Measurements from ENCODE around the gene ETS2. TPM values are rescaled to one million over a fixed set of nuclear protein-coding genes. Genes with fewer than 3 reads are reported as not detected.

Gene ETS2
- total RNA-seq, 1 experiment from 2014 or later, result 127 TPM

- no TSS peak for BruUV-seq (replicated peaks)
- no peak for TF ChIP-seq EZH2phosphoT487 (IDR thresholded peaks at IDR 0.05; ENCODE audit: borderline replicate concordance, low read length)
- TF ChIP-seq EZH2 (IDR thresholded peaks at IDR 0.05; ENCODE audit: low read length, unreplicated experiment), result no peak
- no peak for TF ChIP-seq CTCF (conservative IDR thresholded peaks at IDR 0.05; ENCODE audit: low read depth, low read length)
- Histone ChIP-seq H3F3A (ENCODE audit: low read length, unreplicated experiment) (peaks cover 23% of the 10 kb centered on the region), H3K4me2 (ENCODE audit: low read length) (peak overlapping the region; percentile 42), H2AFZ (ENCODE audit: low read length) (no peak overlapping the region), H3K36me3 (ENCODE audit: low read depth, low read length) (no peaks in the 10 kb centered on the region), H3K79me2 (ENCODE audit: low read length) (peaks cover 7% of the 10 kb centered on the region; the same call in 1 of the 2 replicates), H3K9ac (ENCODE audit: low read length) (peak overlapping the region; percentile 91), H3K27ac (ENCODE audit: low read length) (peak overlapping the region; percentile 98), H3K27me3 (ENCODE audit: low read length) (no peaks in the 10 kb centered on the region), H3K9me2 (replicated peaks; ENCODE audit: low read length) (no peaks in the 10 kb centered on the region), H3K4me1 (ENCODE audit: insufficient read depth, low read length) (peaks cover 82% of the 10 kb centered on the region), H3K9me3 (ENCODE audit: low read length) (no peaks in the 10 kb centered on the region), H4K20me1 (ENCODE audit: low read length) (no peaks in the 10 kb centered on the region), H3K4me3 (ENCODE audit: low read length) (no peak overlapping the region)
- CTCF ChIA-PET, result interaction anchor here (1.0 kb wide), 1 partner anchor 13 kb away, joined by 4 read pairs; no protein-coding TSS in a partner anchor
- ATAC-seq, result no peak
- intact Hi-C loops (cut with micrococcal nuclease), result no loop called here
- POLR2A ChIA-PET (ENCODE audit: unreplicated experiment), result no interaction called here
- DNase-seq, result no peak
Observed at GRCh38 chr21:38800046-38800758, 5.5 kb upstream of the ETS2 start.

DNA sequence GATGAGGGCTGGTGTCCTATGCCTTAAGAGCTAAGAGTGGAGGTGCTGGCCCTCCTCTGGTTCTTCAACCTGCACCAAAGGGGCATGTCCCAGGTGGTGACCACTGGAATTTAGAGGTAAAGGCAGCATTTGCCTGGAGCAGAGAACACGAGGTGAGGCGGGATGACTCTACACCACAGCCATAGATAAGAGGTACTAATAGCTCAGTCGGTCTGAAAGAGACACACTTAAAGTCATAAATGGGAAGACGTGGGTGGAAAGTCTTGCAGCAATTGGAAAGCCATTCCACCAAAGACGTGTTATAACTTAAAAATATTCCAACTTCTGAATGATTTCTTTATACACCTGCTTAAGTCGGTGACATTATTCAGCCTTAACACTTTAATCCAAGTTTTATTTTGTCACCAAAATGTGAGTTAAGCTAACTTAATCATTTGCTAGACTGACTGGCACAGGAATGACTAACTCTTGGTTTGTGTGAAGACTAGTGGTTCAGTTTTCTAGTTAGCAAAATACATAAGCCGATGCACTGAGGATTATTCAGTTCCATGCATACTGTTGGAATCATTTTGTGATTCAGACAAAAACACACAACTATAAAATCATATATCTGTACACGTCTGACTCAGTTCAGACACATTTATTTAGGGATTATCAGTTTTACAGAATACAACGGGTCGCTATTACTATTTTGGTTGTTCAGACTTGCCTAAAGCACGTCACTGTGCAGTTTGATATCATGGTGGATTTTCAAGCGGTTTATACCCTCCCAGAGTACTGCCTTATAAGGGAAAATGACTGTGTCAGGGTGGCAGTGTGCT lies 4.6 kb upstream of the ETS2 start:
- peaks cover 23% of the 10 kb centered on the region for H3F3A ChIP-seq (ENCODE audit: low read length, unreplicated experiment)
- CTCF ChIA-PET, result interaction anchor here (1.0 kb wide), 1 partner anchor 14 kb away, joined by 4 read pairs; no protein-coding TSS in a partner anchor
- H3K9me2 ChIP-seq (replicated peaks; ENCODE audit: low read length), result no peaks in the 10 kb centered on the region
- H2AFZ ChIP-seq (ENCODE audit: low read length), result no peak overlapping the region
- H3K27ac ChIP-seq (ENCODE audit: low read length), result peak overlapping the region; percentile 98
- intact Hi-C loops (cut with micrococcal nuclease), result loop anchor here (1.0 kb wide), 1 partner anchor 65 kb away; no protein-coding TSS in a partner anchor
- H3K9ac ChIP-seq (ENCODE audit: low read length), result peak overlapping the region; percentile 91
- ATAC-seq, result peak; percentile 15
- no peaks in the 10 kb centered on the region for H3K9me3 ChIP-seq (ENCODE audit: low read length)
- TF ChIP-seq CTCF (conservative IDR thresholded peaks at IDR 0.05; ENCODE audit: low read depth, low read length), result no peak
- TF ChIP-seq EZH2 (IDR thresholded peaks at IDR 0.05; ENCODE audit: low read length, unreplicated experiment), result no peak
- no peak for TF ChIP-seq EZH2phosphoT487 (IDR thresholded peaks at IDR 0.05; ENCODE audit: borderline replicate concordance, low read length)
- H3K4me3 ChIP-seq (ENCODE audit: low read length), result no peak overlapping the region
- POLR2A ChIA-PET (ENCODE audit: unreplicated experiment), result interaction anchor here (0.6 kb wide), 1 partner anchor 1435 kb away, joined by 5 read pairs; the partner anchor contains the start of gene DYRK1A
- H3K4me2 ChIP-seq (ENCODE audit: low read length), result peak overlapping the region; percentile 65
- peaks cover 12% of the 10 kb centered on the region for H3K79me2 ChIP-seq (ENCODE audit: low read length)
- peak; percentile 90 for DNase-seq
- H3K4me1 ChIP-seq (ENCODE audit: insufficient read depth, low read length), result peaks cover 83% of the 10 kb centered on the region
- no TSS peak for BruUV-seq (replicated peaks)
- peaks cover 2% of the 10 kb centered on the region for H4K20me1 ChIP-seq (ENCODE audit: low read length)
- H3K27me3 ChIP-seq (ENCODE audit: low read length), result no peaks in the 10 kb centered on the region
- no peaks in the 10 kb centered on the region for H3K36me3 ChIP-seq (ENCODE audit: low read depth, low read length)
